LNCaP clone FGC (cell line): Measurements from ENCODE around the gene CREBBP.

Source experiments
- DNase-seq: peaks from one replicate; pipeline ENCODE4 v3.0.0-alpha.2; 2011; ENCODE audit warnings: low read depth
- H3K4me3 ChIP-seq: 2 replicates; pipeline ENCODE4 v1.5.1; 2011; ENCODE audit warnings: mild to moderate bottlenecking, low read depth, low read length, control low read depth
- TF ChIP-seq, protein P1 (sequence below): IDR thresholded peaks from 2 replicates; pipeline ENCODE4 v1.5.1; 2012; ENCODE audit warnings: mild to moderate bottlenecking; ENCODE audit not compliant: control insufficient read depth, insufficient read depth; ENCODE audit errors: extremely low read depth

Gene CREBBP

DNA sequence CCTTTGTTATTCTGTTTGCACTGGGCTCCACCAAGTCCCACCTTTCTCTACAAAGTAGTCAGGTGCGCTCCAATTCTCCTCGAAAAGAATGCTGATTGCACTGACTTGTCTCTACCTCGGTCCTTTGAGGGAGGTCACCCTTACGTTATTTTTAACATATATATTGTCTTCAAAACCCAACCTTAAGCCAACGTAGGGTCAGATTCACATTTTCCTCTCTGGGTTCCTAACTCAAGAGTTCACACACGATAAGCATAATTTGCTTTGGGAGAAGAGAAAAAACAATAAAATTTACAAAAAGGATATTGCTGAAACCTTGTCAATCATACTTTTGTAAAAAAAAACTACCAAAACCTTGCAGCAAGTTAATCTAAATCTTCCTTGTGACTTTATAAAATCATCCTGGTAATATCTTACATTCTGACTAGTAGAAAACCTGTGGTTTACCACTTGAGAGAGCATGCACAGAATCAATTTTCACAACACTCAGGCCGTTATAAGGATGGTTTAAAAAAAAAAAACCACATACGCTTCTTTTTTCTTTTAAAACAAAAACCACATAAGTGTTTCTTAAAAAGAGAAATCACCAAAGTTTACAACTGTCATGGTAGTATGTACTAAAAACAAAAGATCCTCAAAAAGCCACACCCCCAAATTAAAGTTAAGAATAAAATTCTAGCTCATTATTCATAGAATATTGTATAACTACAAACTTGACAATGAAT, 91.0 kb downstream of the CREBBP start:
- H3K4me3 ChIP-seq = no peak overlapping the region
- DNase-seq = no peak
- TF ChIP-seq, protein P1, sequence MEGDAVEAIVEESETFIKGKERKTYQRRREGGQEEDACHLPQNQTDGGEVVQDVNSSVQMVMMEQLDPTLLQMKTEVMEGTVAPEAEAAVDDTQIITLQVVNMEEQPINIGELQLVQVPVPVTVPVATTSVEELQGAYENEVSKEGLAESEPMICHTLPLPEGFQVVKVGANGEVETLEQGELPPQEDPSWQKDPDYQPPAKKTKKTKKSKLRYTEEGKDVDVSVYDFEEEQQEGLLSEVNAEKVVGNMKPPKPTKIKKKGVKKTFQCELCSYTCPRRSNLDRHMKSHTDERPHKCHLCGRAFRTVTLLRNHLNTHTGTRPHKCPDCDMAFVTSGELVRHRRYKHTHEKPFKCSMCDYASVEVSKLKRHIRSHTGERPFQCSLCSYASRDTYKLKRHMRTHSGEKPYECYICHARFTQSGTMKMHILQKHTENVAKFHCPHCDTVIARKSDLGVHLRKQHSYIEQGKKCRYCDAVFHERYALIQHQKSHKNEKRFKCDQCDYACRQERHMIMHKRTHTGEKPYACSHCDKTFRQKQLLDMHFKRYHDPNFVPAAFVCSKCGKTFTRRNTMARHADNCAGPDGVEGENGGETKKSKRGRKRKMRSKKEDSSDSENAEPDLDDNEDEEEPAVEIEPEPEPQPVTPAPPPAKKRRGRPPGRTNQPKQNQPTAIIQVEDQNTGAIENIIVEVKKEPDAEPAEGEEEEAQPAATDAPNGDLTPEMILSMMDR = no peak

DNA sequence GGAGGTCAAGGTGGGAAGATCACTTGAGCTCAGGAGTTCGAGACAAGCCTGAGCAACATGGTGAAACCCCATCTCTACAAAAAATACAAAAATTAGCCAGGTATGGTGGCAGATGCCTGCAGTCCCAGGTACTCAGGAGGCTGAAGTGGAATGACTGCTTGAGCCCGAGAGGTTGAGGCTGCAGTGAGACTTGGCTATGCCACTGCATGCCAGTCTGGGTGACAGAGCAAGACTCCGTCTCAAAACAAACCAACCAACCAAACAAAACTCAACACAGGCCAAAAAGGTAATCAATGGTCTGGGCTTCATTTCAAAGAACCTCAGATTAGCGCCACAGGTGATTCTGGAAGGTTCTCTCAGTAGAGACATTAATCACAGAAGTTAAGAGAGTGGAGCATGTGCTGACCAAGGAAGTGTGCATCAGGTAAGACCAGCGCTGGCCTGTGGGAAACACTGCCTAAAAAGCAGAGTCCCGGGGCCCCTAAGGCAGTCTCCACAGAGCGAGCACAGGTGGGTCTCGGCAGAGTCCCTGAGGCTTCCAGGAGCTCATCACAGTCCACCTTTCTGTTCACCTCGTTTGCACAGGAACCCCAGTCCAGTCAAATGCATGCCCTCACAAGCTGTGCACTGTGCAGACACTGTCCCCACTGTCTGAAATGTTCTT, 91.7 kb downstream of the CREBBP start:
- no peak overlapping the region for H3K4me3 ChIP-seq
- TF ChIP-seq, protein P1 = no peak
- no peak for DNase-seq

DNA sequence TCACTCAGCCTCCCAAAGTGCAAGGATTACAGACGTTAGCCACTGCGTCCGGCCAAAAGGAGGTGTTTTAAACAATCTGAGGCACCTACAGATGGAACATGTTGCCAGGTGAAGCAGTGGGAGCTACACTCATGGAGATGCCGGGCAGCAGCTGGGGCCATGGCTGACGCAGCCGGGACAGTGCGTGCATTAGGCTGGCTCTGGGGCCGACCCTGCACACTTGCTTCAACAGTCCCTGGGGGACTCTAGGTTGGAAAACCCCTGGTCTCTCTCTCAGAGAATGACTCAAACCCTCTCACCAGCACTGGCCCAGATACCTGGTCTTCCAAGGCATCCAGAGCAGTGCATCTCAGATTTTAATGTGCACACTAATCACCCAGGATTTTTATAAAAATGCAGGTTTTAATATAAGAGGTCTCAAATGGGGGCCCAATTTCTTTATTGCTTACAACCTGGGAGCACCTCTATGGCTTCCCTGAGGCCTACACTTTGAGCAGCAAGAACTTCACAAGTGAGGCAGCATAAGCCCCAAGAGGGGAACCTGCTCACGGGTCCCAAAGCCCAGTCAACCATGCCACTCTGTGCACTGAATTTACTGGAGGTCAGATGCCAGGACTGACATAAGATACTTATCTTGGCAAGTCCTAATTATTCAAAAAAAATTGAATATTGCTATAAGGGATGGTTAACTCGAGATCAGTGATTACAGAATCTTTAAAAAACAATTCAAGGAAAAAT, 92.4 kb downstream of the CREBBP start:
- TF ChIP-seq, protein P1 = no peak
- no peak for DNase-seq
- H3K4me3 ChIP-seq = no peak overlapping the region

DNA sequence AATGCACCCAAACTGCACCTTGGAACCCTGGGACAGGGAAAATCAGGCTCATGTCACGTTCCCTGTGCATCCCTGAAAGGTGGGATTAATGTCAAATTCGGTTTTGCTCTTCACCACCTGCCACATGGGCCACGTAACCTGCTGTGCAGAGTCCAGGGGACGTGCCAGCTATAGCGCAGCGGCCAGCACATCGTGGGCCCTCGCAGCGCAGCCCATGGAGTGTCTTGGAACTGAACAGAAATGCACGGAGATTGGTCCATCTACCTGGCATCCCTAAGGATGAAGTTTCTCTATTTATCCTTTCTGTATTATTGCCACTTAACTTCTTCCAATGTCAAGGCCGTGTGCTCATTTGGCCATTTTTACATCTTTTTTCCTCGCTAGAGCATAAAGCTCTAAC, 95.1 kb downstream of the CREBBP start:
- H3K4me3 ChIP-seq = no peak overlapping the region
- DNase-seq = no peak
- TF ChIP-seq, protein P1 = no peak

DNA sequence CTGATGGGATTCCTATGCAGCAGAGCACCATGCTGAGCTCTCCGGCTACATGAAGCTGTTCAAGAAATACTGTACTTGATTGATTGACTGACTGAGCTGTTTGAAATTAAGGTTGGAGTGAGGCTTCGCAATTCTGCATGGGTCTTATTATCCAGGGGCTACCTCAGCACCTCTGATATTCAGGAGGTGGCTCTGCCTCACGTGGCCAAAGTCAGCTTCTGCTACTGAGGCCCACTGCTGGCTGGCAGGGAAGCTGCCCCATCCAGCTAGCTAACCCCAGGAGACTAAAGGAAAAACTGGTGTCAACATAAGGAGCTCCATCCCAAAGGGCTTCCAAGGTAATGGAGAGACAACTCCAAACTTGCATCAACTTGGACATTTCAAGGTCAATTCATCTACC, 97.0 kb downstream of the CREBBP start:
- TF ChIP-seq, protein P1 = no peak
- no peak overlapping the region for H3K4me3 ChIP-seq
- DNase-seq = no peak

DNA sequence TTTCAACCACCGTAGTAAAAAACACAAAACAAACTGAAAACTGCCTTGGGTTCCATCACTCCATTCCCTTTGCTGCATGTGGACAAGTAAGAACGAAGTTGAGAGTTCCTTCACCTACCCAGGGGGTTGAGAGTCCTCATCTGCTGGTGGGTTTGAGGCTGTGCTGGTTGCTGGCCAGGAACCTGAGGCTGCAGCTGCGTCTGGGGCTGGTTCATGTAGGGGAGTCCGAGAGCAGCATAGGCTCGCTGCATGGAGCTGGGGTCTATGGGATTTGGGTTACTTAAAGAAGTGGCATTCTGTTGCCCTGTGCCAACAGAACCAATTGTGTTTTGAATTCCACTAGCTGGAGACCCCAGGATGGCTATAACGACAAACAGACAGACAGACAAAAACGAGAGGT, 97.9 kb downstream of the CREBBP start:
- no peak for DNase-seq
- TF ChIP-seq, protein P1 = no peak
- no peak overlapping the region for H3K4me3 ChIP-seq
